GM19328 (cell line): Measurements from ENCODE around the gene PHC2.

Source experiments
- ATAC-seq: cut with Tn5 transposase; IDR thresholded peaks from one replicate; pipeline ENCODE4 v1.9.1; 2021; ENCODE audit warnings: mild to moderate bottlenecking, moderate library complexity; ENCODE audit not compliant: unreplicated experiment

PHC2 gene

DNA sequence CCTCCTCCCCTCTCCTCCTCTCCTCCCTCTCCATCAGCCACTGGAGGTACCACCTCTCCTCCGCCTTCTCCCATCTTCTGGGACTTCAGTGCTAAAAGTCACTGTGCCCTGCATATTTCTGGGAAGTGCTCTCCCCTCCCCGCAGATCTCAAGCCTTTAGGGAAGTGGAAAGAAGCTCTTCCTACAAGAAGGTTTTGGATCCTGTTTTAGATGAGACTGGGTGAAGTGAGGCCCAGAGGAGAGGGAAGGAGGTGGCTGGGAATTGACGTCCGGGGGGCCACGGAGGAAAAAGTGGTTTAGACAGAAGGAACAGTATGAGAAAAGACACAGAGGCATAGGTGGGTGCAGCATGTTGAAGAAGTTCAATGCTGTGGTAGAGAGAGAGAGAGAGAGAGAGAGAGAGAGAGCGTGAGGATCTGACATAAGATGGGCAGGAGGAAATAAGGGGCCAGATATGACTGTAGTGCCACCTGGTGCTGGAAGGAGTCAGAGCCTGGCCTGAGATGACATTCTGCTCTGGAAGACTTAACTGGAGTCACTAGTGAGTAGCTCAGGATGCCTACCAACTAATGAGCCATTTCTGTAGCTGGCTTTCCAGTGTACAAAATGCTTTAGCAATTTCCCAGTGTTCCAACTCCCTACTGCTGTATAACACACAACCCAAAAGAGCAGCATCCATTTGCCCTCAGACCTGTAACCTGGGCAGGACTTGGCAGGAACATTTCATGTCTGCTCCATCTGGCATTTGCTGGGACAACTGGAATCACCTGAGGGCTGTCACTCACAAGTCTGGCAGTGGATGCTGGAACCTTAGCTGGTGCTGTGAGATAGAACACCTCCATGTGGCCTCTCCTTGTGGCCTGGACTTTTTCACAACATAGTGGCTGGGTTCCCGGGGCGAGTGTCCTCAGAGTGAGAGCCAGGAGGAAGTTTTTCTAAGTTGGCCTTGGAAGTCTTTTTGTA, 24.9 kb upstream of the PHC2 start:
- peak; percentile 57 for ATAC-seq

DNA sequence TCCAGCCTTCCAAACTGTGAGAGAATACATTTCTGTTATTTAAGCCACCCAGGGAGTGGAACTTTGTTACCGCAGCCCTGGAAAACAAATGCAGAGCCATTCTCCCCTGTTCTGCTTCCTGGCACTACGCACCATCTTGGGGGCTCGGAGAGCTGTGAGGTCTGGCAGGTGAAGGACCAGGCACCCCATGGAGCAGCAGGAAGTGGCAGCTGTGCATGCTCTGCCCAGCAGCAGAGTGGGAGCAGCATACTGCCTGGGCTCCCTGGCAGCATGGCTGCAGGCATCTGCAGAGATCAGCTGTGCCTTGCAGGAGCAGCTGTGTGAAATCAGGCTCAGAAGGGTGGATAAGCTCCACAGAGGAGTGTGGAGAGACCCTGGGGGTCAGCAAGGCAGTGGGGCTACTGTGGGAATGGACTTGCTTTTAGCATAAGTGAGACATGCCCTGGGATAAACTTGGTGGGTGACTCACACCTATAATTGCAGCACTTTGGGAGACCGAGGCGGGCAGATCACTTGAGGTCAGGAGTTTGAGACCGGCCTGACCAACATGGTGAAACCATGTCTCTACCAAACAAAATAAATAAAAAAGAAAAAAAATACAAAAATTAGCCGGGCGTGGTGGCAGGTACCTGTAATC, 23.9 kb upstream of the PHC2 start:
- no peak for ATAC-seq

GRCh38 chr1:33446590-33446989, 15.7 kb upstream of the PHC2 start:
- no peak for ATAC-seq

DNA sequence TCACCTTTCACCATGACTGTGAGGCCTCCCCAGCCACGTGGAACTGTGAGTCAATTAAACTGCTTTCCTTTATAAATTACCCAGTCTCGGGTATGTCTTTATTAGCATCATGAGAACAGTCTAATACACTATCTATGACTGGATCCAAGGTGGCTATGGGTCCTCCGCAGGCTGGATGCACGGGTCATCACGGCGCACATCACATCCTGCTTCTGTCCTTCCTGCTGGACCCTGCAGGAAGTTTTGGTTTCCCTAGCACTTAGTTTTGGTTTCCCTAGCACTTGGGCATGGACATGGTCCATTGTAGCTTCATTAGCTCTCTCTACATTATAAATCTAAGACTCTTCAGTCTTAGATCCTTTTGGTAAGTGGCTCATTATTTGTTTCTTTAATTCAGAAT, 14.2 kb upstream of the PHC2 start:
- no peak for ATAC-seq

DNA sequence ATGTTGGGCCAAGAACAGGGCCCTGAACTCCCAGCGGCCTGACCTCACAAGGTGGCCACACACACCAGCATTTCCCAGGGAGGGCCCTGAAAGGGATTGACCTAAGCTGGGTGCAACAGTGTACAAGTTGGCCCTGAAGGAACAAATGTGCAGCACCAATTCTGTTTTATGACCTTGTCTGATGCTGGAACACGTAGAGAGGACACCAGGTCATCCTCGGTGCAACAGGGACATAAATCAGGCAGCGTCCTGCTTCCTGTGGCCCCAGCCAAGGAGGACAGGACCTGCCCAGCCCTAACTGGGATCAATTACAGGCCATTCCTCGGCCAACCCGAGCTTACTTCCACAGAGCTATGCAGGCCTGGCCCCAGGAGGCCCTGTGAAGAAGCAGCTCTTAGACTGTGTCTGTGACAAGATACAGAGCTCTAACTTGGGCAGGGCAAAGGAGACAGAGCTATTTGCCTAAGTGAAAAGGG, 12.8 kb upstream of the PHC2 start:
- ATAC-seq, result no peak

- ATAC-seq, result no peak
Measured at GRCh38 chr1:33443080-33443704, 12.3 kb upstream of the PHC2 start.

DNA sequence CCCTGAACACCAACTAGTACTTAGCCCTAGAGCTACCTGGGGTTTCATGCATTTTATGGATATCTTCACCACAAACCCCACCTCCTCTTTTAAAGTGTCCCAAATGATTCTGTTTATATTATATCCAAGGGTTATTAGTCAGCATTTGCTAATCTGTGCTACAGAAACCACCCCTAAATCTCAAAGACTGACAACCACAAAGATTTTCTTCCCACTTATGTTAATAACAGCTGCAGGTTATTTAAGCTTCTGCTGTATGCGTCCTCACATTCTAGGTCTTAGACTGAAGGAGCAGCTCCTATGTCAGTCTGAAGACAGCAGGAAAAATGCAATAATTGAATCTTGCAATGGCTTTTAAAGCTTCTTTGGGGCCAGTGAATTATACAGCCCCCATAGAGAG, 11.2 kb upstream of the PHC2 start:
- no peak for ATAC-seq

DNA sequence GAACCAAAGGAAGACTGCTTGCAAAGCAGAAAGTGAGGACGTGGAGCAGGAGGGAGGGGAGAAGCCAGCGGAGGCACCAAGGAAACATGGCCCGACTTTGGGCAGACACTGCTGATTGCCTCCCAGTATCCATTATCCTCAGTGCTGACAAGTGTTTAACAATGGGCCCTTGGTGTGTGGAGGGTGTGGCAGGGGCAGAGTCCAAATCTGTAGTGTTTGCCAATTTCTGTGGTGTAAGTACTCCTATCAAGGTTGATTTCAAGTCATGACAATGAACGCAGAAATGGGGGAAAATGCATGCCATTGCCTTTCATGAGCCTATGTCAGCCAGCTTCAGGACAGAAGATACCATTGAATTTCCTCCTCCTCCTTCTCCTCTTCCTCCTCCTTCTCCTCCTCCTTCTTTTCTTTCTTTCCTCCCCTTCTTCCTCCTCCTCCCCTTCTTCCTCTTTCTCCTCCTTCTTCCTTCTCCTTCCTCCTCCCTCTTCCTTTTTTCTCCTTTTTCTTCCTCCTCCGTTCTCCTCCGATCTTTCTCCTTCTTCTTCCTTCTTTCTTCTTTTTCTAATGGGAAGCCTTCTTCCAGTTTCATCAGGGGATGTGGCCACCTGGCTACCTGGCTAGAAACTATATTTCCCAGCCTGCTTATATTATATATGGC, 10.3 kb upstream of the PHC2 start:
- ATAC-seq, result no peak

GRCh38 chr1:33439662-33440061, 8.8 kb upstream of the PHC2 start:
- no peak for ATAC-seq

- ATAC-seq, result no peak
Measured at GRCh38 chr1:33438364-33439160, 7.7 kb upstream of the PHC2 start.

GRCh38 chr1:33436557-33437285, 5.8 kb upstream of the PHC2 start:
- no peak for ATAC-seq

DNA sequence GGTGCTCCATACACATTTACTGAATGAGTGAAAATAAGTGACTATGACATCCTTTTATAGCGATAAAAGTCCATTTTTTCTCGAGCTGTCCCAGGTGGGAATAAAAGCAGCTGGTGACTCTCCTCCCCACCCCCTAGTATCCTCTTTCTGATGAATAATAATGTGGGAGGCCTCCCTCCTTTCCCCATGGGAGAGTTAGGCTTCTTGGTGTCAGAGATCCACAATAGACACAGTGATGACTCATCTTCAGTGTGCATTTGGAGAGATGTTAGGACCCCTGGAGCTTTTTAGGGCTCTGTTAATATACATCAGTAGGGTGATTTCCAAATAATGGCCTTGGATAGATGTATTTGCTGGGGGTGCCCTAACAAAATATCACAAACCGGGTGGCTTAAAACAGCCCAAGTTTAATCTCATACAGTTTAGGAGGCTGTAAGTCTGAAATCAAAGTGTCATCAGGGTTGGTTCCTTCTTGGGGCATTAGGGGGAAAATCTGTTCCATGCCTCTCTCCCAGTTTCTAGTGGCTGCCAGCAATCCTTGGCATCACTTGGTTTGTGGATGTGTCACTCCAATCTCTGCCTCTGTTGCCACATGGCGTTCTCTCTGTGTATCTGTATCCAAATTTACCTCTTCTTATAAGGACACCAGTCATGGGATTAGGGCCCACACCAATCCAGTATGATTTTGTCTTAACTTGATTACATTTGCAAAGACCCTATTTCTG, 4.4 kb upstream of the PHC2 start:
- no peak for ATAC-seq

GRCh38 chr1:33434363-33434750, 3.5 kb upstream of the PHC2 start:
- no peak for ATAC-seq

DNA sequence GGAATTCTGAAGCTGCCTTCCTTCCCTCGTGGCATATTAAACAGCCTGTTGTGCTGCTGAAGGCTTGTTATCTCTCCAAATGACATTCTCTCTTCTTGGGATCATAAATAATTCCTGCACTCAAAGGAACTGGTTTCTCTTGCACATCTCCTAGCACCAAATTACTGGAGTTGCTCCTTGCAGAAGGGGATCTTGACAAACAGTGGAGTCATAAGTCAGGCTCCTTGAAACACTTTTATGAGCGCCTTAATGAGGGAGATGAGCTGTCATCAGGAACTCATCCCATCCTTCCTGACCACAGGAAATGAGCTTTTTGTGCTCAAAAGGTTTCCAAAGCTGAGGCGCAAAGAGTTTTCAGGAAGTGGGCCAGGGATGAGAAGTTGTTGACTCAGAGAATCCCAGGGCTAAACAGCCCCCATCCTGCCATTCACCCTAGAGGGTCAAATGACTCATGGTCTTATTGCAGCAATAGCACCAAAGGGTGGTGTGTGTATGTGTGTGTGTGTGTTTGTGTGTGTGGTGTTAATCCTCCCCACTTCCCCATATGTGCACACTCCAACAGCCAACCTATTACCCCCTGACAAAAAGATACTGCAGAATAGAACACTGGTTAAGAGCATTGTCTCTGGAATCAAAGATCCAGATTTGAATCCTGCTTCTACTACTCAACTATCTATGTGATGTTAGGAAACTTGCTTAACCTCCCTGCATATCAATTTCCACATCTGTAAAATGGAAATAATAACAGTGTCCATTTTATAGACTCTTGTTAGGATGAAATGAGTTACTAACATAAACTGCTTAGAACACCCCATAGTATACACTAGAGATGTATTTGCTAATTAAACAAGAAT, 2.8 kb upstream of the PHC2 start:
- no peak for ATAC-seq

DNA sequence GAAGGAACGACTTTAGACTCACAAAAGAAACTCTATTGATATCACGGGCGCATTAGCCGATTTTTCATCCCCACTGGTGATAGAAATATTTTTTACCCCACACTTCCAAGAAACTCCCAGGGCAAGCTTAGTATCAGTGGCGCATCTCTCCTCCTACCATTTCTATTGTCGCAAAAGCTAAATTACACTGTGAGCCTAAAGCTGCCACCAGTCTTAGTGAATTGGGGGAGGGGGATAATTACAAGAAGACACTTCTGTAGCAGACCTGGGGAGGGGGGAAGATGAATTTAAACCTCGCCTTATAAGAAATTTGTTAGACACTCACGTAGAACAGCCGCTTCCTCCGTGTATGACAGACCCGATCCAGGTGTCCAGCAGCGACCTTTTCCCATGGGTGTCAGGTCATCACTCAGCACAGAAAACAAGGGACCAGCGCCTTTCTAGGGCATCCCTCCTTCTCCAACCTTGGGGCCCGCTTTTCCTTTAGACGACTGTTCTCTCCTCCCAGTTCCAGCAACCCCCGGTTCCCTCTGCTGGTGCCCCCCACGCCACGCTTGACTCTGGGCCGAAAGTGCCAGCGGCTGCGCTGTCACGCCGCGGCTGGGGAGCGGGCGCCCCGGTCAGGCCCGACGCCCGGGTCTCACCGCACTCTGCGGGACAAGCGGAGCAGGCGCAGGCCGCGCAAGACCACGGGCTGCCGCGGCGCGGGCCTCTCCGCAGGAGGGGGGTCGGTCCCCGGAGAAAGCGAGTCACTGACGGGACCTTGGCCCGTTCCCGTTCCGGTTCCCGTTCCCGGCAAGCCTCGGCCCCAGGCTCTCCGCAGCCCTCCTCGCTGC, 821 bp downstream of the PHC2 start:
- ATAC-seq, result no peak

GRCh38 chr1:33429332-33429731, 1.6 kb downstream of the PHC2 start:
- no peak for ATAC-seq

DNA sequence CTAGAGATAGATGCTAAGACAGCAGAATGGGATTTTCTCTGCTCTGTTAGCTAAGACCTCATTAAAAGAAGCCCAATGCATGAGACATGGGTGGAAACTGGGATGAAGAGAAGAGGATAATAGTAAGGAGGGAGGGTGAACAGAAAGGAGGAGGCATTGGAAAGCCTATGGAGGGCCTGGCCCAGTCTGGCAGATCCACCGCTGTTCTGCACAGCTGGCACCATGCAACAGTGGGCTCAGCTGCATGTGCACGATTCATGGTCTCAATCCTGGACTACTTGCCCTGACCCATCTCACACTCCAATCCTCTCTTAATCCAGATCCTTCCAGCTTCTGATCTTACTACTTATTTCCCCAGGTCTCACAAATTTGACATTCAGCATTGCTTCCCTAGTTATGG, 2.2 kb downstream of the PHC2 start:
- no peak for ATAC-seq
